GM11168 (cell line): ENCODE results near the gene CSN2.
"Not testable (repeated sequence)": the region's sequence is repeated elsewhere in the genome, so short reads cannot be mapped to it uniquely, and the experiment has no call there.

Source experiments
- in situ Hi-C: fragments of 300-500 bp; cut with MboI; formaldehyde crosslinking; loops from one replicate; pipeline ENCODE4 v1.12.0; 2022; ENCODE audit warnings: low sequenced_read_pairs; ENCODE audit not compliant: unreplicated experiment

The CSN2 gene

GRCh38 chr4:69965628-69966027, at the start of gene CSN2:
Gene CSN2 (minus strand): TSS chr4:69965728. CDS start chr4:69960995, 4,733 bp downstream.
- in situ Hi-C loops: no loop called here

- in situ Hi-C loops: no loop called here
These were observed 43.2 kb upstream of the CSN2 start for GRCh38 chr4:70008771-70009170.

- in situ Hi-C loops: no loop called here
These were observed 37.0 kb upstream of the CSN2 start for GRCh38 chr4:70002507-70002906.

- in situ Hi-C loops: no loop called here
These were observed 35.2 kb upstream of the CSN2 start for GRCh38 chr4:70000711-70001110.

GRCh38 chr4:69999420-69999819, 33.9 kb upstream of the CSN2 start:
- in situ Hi-C loops: no loop called here

GRCh38 chr4:69995526-69996016, 30.0 kb upstream of the CSN2 start, which contains the start of gene STATH:
Gene STATH (plus strand): TSS chr4:69995966. CDS start chr4:69998438, 2,472 bp downstream.
- in situ Hi-C loops: no loop called here

GRCh38 chr4:69994782-69995181, 29.3 kb upstream of the CSN2 start:
- in situ Hi-C loops: no loop called here

GRCh38 chr4:69991016-69991415, 25.5 kb upstream of the CSN2 start:
- in situ Hi-C loops: no loop called here

- in situ Hi-C loops: no loop called here
These were observed 21.1 kb upstream of the CSN2 start for GRCh38 chr4:69986663-69987062.

- in situ Hi-C loops: no loop called here
These were observed 18.5 kb upstream of the CSN2 start for GRCh38 chr4:69984030-69984443.

- in situ Hi-C loops: no loop called here
These were observed 12.1 kb upstream of the CSN2 start for GRCh38 chr4:69977582-69977981.

GRCh38 chr4:69974631-69975030, 9.1 kb upstream of the CSN2 start:
- in situ Hi-C loops: no loop called here

- in situ Hi-C loops: no loop called here
These were observed 4.5 kb upstream of the CSN2 start for GRCh38 chr4:69970071-69970470.

GRCh38 chr4:69957209-69957608, 8.3 kb downstream of the CSN2 start:
- in situ Hi-C loops: no loop called here

- in situ Hi-C loops: no loop called here
These were observed 13.9 kb downstream of the CSN2 start for GRCh38 chr4:69951602-69952001.

GRCh38 chr4:69936566-69936965, 29.0 kb downstream of the CSN2 start:
- in situ Hi-C loops: no loop called here

GRCh38 chr4:69934150-69934549, 31.4 kb downstream of the CSN2 start:
- in situ Hi-C loops: no loop called here

- in situ Hi-C loops: no loop called here
These were observed 34.8 kb downstream of the CSN2 start, which contains the start of gene CSN1S1 for GRCh38 chr4:69930768-69931167. Gene CSN1S1 (plus strand): TSS chr4:69931068. CDS start chr4:69932556, 1,488 bp downstream.

- in situ Hi-C loops: not testable (repeated sequence)
These were observed 41.6 kb downstream of the CSN2 start for GRCh38 chr4:69923782-69924410.

GRCh38 chr4:69920874-69921273, 44.7 kb downstream of the CSN2 start:
- in situ Hi-C loops: no loop called here

GRCh38 chr4:69910016-69910782, 55.3 kb downstream of the CSN2 start:
- in situ Hi-C loops: no loop called here
